ENCODE results near the gene GREB1L.

GREB1L gene

DNA sequence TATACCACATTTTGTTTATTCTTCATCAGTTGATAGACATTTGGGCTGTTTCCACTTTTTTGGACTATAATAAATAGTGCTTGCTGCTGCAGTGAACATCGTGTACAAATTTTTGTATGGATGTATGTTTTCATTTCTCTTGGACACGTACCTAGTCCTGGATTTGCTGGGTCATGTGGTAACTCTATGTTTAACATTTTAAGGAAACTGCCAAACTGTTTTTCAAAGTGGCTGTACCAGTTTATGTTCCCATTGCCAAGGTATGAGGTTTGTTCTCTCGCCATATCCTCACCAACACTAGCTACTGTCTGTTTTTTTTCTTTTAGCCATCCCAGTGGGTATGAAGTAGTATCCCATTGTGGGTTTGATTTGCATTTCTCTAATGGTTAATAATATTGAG is 42.5 kb downstream of the GREB1L start:
- Histone ChIP-seq H3K27me3 (replicated peaks) (no peaks in the 10 kb centered on the region), H3K36me3 (replicated peaks) (no peaks in the 10 kb centered on the region), H3K4me3 (ENCODE audit: low read depth, low read length) (no peak overlapping the region), H3K27ac (no peak overlapping the region)
- TF ChIP-seq, protein P1, sequence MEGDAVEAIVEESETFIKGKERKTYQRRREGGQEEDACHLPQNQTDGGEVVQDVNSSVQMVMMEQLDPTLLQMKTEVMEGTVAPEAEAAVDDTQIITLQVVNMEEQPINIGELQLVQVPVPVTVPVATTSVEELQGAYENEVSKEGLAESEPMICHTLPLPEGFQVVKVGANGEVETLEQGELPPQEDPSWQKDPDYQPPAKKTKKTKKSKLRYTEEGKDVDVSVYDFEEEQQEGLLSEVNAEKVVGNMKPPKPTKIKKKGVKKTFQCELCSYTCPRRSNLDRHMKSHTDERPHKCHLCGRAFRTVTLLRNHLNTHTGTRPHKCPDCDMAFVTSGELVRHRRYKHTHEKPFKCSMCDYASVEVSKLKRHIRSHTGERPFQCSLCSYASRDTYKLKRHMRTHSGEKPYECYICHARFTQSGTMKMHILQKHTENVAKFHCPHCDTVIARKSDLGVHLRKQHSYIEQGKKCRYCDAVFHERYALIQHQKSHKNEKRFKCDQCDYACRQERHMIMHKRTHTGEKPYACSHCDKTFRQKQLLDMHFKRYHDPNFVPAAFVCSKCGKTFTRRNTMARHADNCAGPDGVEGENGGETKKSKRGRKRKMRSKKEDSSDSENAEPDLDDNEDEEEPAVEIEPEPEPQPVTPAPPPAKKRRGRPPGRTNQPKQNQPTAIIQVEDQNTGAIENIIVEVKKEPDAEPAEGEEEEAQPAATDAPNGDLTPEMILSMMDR (IDR thresholded peaks at IDR 0.05; ENCODE audit: low read depth, low read length, missing control alignments): no peak
- in situ Hi-C loops (cut with HindIII; ENCODE audit: low pct_ligation_motif_present, low sequenced_read_pairs): no loop called here
- no peak for DNase-seq

DNA sequence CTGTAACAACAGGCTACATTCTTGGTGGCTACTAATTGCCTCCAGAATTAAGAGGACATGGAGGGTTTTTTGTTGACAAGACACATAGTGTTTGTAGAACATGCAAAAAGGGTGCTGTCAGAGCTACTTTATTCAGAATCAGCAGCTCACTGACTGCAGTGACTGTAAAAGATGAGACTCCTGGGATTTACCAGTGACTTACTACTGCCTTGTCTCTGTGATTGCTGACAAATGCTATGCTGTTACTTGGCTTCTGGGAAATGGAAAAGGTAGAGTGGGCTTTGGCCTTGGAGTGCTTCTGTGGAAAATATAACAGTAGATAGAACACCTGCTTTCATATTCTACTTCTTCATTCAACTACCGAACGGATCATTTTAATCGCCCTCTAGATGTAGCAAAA is 47.8 kb downstream of the GREB1L start:
- no peak overlapping the region for H3K4me3 ChIP-seq (ENCODE audit: low read depth, low read length)
- no peaks in the 10 kb centered on the region for H3K36me3 ChIP-seq (replicated peaks)
- TF ChIP-seq, protein P1 (IDR thresholded peaks at IDR 0.05; ENCODE audit: low read depth, low read length, missing control alignments): no peak
- no peak overlapping the region for H3K27ac ChIP-seq
- no peaks in the 10 kb centered on the region for H3K27me3 ChIP-seq (replicated peaks)
- DNase-seq: no peak
- in situ Hi-C loops (cut with HindIII; ENCODE audit: low pct_ligation_motif_present, low sequenced_read_pairs): no loop called here

DNA sequence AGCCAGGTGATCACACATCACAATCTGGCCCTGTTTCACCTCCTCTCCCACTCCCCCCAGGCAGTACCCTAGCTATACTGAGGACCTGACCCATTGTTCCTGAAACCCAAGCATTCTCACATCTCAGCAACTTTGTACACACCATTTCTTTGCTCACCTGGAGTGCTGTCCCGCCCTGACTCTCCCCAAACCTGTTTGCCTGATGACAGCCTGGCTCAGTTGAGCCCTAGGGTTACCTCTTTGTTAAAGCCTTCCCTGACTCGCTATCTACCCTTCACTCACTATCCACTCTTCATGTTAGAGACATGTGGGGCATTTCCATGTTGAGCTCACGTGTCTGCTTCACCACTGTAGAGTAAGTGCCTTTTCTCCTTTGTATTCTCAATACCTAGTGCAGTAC is 49.1 kb downstream of the GREB1L start:
- no peaks in the 10 kb centered on the region for H3K27me3 ChIP-seq (replicated peaks)
- DNase-seq: no peak
- no peaks in the 10 kb centered on the region for H3K36me3 ChIP-seq (replicated peaks)
- TF ChIP-seq, protein P1 (IDR thresholded peaks at IDR 0.05; ENCODE audit: low read depth, low read length, missing control alignments): no peak
- H3K4me3 ChIP-seq (ENCODE audit: low read depth, low read length): no peak overlapping the region
- H3K27ac ChIP-seq: no peak overlapping the region
- in situ Hi-C loops (cut with HindIII; ENCODE audit: low pct_ligation_motif_present, low sequenced_read_pairs): no loop called here

DNA sequence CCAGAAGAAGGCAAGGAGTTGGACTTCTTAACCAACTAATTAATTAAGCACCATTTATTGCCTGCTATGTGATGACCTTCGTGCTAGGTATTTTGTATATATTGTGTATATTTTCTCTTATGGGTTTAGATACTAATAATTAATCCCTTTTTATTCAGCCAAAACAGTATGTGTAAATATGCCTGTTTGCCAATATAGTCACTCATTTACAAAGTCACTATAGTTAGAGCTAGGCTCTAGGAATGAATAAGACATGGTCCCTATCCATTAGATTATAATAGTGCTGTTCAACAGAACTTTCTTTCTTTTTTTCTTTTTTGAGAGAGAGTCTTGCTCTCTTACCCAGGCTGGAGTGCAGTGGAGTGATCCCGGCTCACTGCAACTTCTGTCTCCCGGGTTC is 51.4 kb downstream of the GREB1L start:
- no peak for DNase-seq
- Histone ChIP-seq H3K36me3 (replicated peaks) (no peaks in the 10 kb centered on the region), H3K27ac (no peak overlapping the region), H3K4me3 (ENCODE audit: low read depth, low read length) (no peak overlapping the region), H3K27me3 (replicated peaks) (no peaks in the 10 kb centered on the region)
- TF ChIP-seq, protein P1 (IDR thresholded peaks at IDR 0.05; ENCODE audit: low read depth, low read length, missing control alignments): no peak
- in situ Hi-C loops (cut with HindIII; ENCODE audit: low pct_ligation_motif_present, low sequenced_read_pairs): no loop called here

DNA sequence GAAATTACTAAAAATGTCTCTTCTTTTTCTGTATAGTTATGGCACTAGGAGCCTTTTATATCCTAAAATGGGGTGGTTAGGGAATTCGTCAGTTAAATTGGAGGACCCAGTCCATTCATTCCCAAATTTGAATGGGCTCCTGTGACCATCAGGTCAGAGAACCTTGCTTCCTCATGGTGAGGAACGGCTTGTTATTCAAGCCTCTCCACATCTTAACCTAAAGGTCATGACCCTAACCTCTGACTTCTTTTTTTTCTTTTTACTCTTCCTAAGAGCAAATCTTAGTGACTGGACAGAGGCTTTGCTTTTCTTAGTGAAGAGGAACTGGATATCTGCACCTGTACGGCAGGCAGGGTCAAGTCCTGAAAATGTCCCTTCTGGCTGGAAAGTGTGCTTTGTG is 53.1 kb downstream of the GREB1L start:
- in situ Hi-C loops (cut with HindIII; ENCODE audit: low pct_ligation_motif_present, low sequenced_read_pairs): no loop called here

DNA sequence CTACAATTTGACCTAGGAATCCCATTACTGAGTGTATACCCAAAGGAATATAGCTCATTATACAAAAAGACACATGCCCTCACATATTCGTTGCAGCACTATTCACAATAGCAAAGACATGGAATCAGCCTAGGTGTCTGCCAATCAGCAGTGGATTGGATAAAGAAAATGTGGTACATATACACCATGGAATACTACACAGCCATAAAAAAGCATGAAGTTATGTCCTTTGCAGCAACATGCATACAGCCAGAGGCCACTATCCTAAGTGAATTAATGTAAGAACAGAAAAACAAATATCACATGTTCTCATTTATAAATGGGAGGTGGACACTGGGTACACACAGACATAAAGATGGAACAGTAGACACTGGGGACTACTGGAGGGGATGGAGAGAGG is 54.0 kb downstream of the GREB1L start:
- TF ChIP-seq, protein P1 (IDR thresholded peaks at IDR 0.05; ENCODE audit: low read depth, low read length, missing control alignments): no peak
- no peak for DNase-seq
- Histone ChIP-seq H3K36me3 (replicated peaks) (no peaks in the 10 kb centered on the region), H3K27ac (no peak overlapping the region), H3K4me3 (ENCODE audit: low read depth, low read length) (no peak overlapping the region), H3K27me3 (replicated peaks) (no peaks in the 10 kb centered on the region)
- in situ Hi-C loops (cut with HindIII; ENCODE audit: low pct_ligation_motif_present, low sequenced_read_pairs): no loop called here

More for the DNA sequence above, 53.1 kb downstream of the GREB1L start:
- Histone ChIP-seq H3K27ac (no peak overlapping the region), H3K36me3 (replicated peaks) (no peaks in the 10 kb centered on the region), H3K4me3 (ENCODE audit: low read depth, low read length) (no peak overlapping the region), H3K27me3 (replicated peaks) (no peaks in the 10 kb centered on the region)
- TF ChIP-seq, protein P1 (IDR thresholded peaks at IDR 0.05; ENCODE audit: low read depth, low read length, missing control alignments): no peak
- DNase-seq: no peak

Data from brain microvascular endothelial cell (primary cell).